RWPE2 (cell line): ENCODE results near the gene DIP2B.
A peak's percentile ranks its signal among the peaks of the same experiment; 100 is the strongest.

Experiments used
- ATAC-seq: fragments of 200-7000 bp; cut with Tn5 transposase; 3 replicates; pipeline ENCODE4 v1.9.1; 2021; ENCODE audit warnings: low read depth
- DNase-seq: peaks from one replicate; pipeline ENCODE4 v3.0.0-alpha.2; 2020; ENCODE audit warnings: low spot score
- H3K27ac ChIP-seq: fragments of 450-650 bp; 2 replicates; pipeline ENCODE4 v1.5.1; 2017; ENCODE audit warnings: mild to moderate bottlenecking; ENCODE audit not compliant: poor library complexity, severe bottlenecking
- H3K27me3 ChIP-seq: fragments of 250-450 bp; sonication (Bioruptor Pico); 2 replicates; pipeline ENCODE4 v1.5.1; 2021; ENCODE audit warnings: mild to moderate bottlenecking, moderate library complexity; ENCODE audit not compliant: insufficient read depth, poor library complexity, severe bottlenecking
- H3K36me3 ChIP-seq: fragments of 250-450 bp; sonication (Bioruptor Pico); 2 replicates; pipeline ENCODE4 v1.5.1; 2020; ENCODE audit warnings: low read depth, mild to moderate bottlenecking, moderate library complexity
- H3K4me1 ChIP-seq: fragments of 250-450 bp; sonication (Bioruptor Pico); 2 replicates; pipeline ENCODE4 v1.5.1; 2021; ENCODE audit warnings: mild to moderate bottlenecking, moderate library complexity; ENCODE audit not compliant: insufficient read depth, poor library complexity, severe bottlenecking
- H3K4me3 ChIP-seq: fragments of 250-450 bp; sonication (Bioruptor Pico); 2 replicates; pipeline ENCODE4 v1.5.1; 2021; ENCODE audit warnings: mild to moderate bottlenecking, moderate library complexity; ENCODE audit not compliant: severe bottlenecking
- H3K9me3 ChIP-seq: fragments of 250-450 bp; sonication (Bioruptor Pico); 2 replicates; pipeline ENCODE4 v1.5.1; 2021; ENCODE audit warnings: mild to moderate bottlenecking, moderate library complexity; ENCODE audit not compliant: severe bottlenecking
- TF ChIP-seq, protein P1 (sequence below): fragments of 450-650 bp; IDR thresholded peaks from one replicate; pipeline ENCODE4 v1.5.1; 2017; ENCODE audit warnings: mild to moderate bottlenecking, moderate library complexity; ENCODE audit not compliant: poor library complexity, severe bottlenecking

Gene DIP2B, protein sequence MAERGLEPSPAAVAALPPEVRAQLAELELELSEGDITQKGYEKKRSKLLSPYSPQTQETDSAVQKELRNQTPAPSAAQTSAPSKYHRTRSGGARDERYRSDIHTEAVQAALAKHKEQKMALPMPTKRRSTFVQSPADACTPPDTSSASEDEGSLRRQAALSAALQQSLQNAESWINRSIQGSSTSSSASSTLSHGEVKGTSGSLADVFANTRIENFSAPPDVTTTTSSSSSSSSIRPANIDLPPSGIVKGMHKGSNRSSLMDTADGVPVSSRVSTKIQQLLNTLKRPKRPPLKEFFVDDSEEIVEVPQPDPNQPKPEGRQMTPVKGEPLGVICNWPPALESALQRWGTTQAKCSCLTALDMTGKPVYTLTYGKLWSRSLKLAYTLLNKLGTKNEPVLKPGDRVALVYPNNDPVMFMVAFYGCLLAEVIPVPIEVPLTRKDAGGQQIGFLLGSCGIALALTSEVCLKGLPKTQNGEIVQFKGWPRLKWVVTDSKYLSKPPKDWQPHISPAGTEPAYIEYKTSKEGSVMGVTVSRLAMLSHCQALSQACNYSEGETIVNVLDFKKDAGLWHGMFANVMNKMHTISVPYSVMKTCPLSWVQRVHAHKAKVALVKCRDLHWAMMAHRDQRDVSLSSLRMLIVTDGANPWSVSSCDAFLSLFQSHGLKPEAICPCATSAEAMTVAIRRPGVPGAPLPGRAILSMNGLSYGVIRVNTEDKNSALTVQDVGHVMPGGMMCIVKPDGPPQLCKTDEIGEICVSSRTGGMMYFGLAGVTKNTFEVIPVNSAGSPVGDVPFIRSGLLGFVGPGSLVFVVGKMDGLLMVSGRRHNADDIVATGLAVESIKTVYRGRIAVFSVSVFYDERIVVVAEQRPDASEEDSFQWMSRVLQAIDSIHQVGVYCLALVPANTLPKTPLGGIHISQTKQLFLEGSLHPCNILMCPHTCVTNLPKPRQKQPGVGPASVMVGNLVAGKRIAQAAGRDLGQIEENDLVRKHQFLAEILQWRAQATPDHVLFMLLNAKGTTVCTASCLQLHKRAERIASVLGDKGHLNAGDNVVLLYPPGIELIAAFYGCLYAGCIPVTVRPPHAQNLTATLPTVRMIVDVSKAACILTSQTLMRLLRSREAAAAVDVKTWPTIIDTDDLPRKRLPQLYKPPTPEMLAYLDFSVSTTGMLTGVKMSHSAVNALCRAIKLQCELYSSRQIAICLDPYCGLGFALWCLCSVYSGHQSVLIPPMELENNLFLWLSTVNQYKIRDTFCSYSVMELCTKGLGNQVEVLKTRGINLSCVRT (N-terminal part only)

DNA sequence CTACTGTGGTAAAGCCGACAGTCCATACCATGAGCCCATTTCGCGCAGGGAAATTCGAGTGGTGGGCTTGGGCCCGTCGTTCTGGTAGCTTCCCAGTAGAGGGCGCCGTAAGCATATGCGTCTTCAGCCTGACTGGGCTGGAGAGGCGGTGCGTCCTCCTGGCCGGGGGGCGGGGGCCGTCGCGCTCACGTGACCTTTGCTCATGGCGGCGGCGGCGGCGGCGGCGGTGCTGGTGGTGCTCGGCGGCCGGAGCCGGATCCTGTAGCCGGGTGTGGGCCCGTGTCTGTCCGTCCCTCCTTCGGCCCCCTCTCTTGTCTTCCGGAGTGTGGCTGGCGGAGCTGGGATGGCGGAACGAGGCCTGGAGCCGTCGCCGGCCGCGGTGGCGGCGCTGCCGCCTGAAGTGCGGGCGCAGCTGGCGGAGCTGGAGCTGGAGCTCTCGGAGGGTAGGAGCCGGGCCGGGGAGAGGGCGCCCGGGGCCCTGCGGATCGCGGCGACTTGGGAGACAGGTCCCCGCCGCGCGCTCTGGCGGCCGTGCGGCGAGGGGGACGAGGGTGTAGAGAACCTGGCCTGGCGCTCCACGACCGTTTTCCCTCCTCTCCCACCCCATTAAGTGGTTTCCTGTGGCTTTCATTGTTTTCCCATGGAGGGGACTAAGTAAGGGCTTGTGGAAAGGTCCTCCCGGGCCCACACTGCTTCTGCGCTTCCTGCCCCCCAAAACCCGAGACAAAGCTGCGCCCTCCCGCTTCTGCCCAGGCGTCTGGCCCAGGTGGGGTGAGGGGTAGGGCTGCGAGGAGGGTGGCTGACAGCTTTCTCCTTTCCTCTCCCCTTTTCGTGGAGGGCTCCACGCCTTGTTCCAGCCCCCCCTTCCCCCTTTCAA is at the start of gene DIP2B:
Gene DIP2B (plus strand): TSS at position 188 of the 877 bp plus-strand sequence. CDS start 156 bp downstream, at position 344.
- H3K9me3 ChIP-seq, result no peaks in the 10 kb centered on the region
- H3K27ac ChIP-seq, result peak within 1 kb of the TSS; percentile 73
- DNase-seq (peak; percentile 90), ATAC-seq (peak; percentile 74)
- peak within 1 kb of the TSS; percentile 92 for H3K4me3 ChIP-seq
- H3K27me3 ChIP-seq, result no peaks in the 10 kb centered on the region
- H3K4me1 ChIP-seq, result peaks cover 32% of the 10 kb centered on the region
- H3K36me3 ChIP-seq, result 0 out of 2 replicates have a peak, but pooled peaks cover 2% of the 10 kb centered on the region
- TF ChIP-seq, protein P1, sequence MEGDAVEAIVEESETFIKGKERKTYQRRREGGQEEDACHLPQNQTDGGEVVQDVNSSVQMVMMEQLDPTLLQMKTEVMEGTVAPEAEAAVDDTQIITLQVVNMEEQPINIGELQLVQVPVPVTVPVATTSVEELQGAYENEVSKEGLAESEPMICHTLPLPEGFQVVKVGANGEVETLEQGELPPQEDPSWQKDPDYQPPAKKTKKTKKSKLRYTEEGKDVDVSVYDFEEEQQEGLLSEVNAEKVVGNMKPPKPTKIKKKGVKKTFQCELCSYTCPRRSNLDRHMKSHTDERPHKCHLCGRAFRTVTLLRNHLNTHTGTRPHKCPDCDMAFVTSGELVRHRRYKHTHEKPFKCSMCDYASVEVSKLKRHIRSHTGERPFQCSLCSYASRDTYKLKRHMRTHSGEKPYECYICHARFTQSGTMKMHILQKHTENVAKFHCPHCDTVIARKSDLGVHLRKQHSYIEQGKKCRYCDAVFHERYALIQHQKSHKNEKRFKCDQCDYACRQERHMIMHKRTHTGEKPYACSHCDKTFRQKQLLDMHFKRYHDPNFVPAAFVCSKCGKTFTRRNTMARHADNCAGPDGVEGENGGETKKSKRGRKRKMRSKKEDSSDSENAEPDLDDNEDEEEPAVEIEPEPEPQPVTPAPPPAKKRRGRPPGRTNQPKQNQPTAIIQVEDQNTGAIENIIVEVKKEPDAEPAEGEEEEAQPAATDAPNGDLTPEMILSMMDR, result peak; percentile 95

- Histone ChIP-seq H3K4me1 (no peaks in the 10 kb centered on the region), H3K36me3 (peaks cover 62% of the 10 kb centered on the region), H3K27ac (no peak overlapping the region), H3K4me3 (no peak overlapping the region), H3K27me3 (no peaks in the 10 kb centered on the region), H3K9me3 (no peaks in the 10 kb centered on the region)
- ATAC-seq, result peak; percentile 10; the same call in 1 of the 3 replicates
- TF ChIP-seq, protein P1, result no peak
- no peak for DNase-seq
Observed at GRCh38 chr12:50458606-50459005, 46.2 kb upstream of the DIP2B start.

DNA sequence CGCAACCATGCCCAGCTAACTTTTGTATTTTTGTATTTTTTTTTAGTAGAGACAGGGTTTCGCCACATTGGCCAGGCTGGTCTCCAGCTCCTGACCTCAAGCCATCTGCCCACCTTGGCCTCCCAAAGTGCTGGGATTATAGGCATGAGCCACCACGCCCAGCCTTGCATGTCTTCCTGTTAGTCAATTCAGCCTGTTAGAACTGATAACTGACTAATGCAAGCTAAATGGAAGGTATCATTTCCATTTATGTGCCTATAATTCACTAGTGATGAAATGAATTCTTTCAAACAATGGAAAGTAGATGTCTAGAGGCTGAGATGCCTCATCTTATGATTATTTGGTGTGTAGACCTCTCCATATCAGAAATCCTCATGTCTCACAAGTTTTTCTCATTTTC is 37.3 kb upstream of the DIP2B start:
- DNase-seq, result no peak
- Histone ChIP-seq H3K27me3 (no peaks in the 10 kb centered on the region), H3K9me3 (no peaks in the 10 kb centered on the region), H3K4me3 (no peak overlapping the region), H3K36me3 (peaks cover 88% of the 10 kb centered on the region), H3K4me1 (no peaks in the 10 kb centered on the region), H3K27ac (no peak overlapping the region)
- TF ChIP-seq, protein P1, result no peak
- no peak for ATAC-seq

- Histone ChIP-seq H3K4me1 (no peaks in the 10 kb centered on the region), H3K36me3 (peaks cover 55% of the 10 kb centered on the region), H3K27ac (no peak overlapping the region), H3K27me3 (no peaks in the 10 kb centered on the region), H3K9me3 (no peaks in the 10 kb centered on the region), H3K4me3 (no peak overlapping the region)
- no peak for DNase-seq
- TF ChIP-seq, protein P1, result no peak
- ATAC-seq, result no peak
Observed at GRCh38 chr12:50477241-50477832, 27.4 kb upstream of the DIP2B start.
